NCI-H2081 (cell line): Measurements from ENCODE around the gene ADD3.
"Not testable (repeated sequence)": the region's sequence is repeated elsewhere in the genome, so short reads cannot be mapped to it uniquely, and the experiment has no call there.

Experiments used
- DNase-seq, 2 experiments: peaks; one replicate each; lab custom pipeline; 2025; lab: John Stamatoyannopoulos, UW

The ADD3 gene

GRCh38 chr10:109977382-109977806 is 30.4 kb upstream of the ADD3 start:
- DNase-seq = no peak

- no peak for DNase-seq
Measured at GRCh38 chr10:109978481-109978880, 29.3 kb upstream of the ADD3 start.

- DNase-seq = no peak
Measured at GRCh38 chr10:109979215-109979614, 28.6 kb upstream of the ADD3 start.

GRCh38 chr10:109981650-109982049 is 26.1 kb upstream of the ADD3 start:
- DNase-seq = no peak

DNA sequence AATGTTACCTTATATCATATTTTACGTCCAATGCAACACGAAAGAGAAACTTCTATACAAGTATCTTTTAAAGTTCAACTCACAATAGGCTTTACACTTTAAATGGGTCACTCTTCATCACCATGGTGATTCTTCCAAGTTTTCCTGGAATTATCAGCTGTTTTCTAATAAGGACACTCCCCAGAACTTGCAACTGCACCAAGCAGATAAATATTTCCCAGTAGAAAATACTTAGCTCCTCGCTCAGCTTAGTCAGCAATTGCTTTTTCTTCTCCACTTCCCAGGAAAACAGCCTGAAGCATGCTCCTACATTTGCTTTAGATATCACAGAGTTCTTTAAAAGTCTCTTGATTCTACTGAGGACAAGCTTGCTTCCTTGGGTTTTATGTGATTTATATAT is 25.7 kb upstream of the ADD3 start:
- no peak for DNase-seq

GRCh38 chr10:109982812-109983211 is 25.0 kb upstream of the ADD3 start:
- no peak for DNase-seq

GRCh38 chr10:109984013-109984412 is 23.8 kb upstream of the ADD3 start:
- no peak for DNase-seq

GRCh38 chr10:109985768-109986167 is 22.0 kb upstream of the ADD3 start:
- DNase-seq = not testable (repeated sequence)

DNA sequence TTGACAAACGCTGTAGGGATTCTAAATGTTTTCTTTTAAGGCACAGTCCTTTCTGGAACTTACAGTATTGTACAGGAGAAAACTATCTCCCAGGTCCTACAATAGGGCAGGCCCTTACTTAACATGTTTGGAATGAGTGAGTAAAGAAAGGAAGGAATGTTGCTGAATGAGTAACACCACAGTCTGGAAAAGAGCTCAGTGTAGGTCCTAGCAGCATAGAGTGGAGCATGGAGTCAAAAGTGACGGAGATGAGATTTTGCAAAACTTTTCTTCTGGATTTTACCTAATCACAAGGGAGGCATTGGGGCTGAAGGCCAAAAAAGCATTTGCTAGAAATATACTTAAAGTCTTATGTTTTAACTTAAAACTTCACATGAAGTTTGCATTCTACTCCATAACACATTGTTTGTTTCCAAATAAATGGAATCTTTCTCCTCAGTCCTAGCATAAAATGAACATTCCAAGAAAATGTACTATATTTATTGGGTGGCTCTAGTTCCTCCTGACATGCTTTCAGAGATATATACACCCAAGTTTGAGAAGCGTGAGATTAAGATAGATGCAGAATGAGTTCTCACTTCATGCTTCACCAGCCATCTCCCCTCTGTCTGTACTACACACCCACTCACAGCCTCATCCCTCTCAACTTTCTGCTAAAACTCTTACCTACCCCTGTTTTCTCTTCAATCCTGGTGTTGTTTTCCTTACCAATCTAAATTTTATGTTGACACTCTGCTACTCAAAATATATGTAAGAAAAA is 20.2 kb upstream of the ADD3 start:
- no peak for DNase-seq

GRCh38 chr10:109988212-109988596 is 19.6 kb upstream of the ADD3 start:
- no peak for DNase-seq

- no peak for DNase-seq
Measured at GRCh38 chr10:109991266-109991855, 16.4 kb upstream of the ADD3 start.

DNA sequence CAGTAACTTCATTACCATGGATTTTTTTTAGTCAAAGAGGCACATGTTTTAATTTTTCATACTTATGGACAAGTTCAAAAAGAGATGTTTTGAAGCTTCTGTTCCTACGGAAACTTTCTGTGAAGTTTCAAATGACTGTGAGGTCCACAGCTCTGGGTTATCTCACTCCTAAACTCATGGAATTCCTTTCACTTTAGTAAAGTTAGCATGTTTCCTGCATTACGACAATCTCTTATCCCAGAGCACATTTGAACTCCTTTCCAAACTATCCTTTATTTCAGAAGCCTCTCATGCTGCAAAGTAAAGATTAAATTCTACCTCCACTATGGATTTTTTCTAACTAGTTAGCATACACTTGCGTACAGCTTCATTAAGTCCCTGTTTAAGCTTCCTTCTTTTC is 15.3 kb upstream of the ADD3 start:
- DNase-seq = no peak

- DNase-seq = no peak
Measured at GRCh38 chr10:109993551-109994330, 14.0 kb upstream of the ADD3 start.

GRCh38 chr10:109994711-109995577 is 12.8 kb upstream of the ADD3 start:
- no peak for DNase-seq

DNA sequence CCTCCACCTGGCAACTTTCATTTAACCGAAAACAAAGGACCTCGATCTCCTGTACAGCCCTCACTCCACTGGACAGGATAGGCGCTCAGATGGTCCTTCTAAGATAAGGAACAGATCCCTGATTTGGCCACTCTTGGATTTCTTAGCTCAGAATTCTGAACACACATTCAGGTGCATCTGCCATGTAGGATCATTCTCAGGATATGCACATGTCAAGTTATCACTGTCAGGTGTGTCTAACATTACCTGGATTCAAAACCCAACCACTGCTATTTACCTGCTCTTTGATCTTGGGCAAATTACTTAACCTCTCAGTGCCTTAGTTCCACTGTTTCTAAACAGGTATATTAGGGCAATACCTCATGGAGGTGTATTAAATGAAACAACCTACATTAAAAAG is 12.2 kb upstream of the ADD3 start:
- DNase-seq = no peak

DNA sequence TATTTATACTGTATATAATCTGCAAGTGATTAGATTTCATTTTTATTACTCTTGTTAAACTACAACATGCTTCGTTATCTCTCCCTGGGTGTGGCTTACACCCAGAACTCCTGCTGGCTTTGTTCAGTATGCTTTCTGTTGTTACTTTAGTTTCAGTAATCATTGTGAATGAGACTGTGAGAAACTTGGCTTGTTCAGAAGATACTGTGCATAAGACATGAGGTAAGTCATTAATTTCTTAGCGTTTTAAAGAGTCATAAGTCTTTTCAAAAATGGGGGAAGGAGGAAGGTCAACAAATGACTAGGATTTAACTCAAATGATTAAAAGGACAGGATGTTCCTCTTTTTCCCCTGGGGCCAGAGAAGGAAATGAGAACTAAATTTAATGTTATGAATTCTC is 11.6 kb upstream of the ADD3 start:
- DNase-seq = no peak

GRCh38 chr10:109996766-109997171 is 11.0 kb upstream of the ADD3 start:
- no peak for DNase-seq

- no peak for DNase-seq
Measured at GRCh38 chr10:109997233-109997632, 10.6 kb upstream of the ADD3 start.

DNA sequence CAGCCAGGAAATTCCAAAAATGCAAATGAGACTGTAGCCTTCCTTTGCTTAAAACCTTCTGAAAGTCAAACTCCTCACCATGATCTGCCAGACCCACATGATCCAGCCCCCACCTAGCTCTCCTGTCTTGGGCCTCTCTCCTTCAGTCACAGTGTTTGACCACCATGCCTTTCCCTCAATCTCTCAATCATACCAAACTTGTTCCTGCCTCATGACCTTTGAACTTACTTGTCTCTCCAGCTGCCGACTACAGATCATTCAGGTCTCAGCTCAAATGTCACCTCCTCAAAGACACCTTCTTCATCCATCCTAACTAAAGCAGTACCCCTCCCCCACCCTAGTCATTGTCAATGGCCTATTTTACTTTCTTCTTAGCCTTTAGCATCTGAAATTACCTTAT is 9.3 kb upstream of the ADD3 start:
- DNase-seq = no peak

DNA sequence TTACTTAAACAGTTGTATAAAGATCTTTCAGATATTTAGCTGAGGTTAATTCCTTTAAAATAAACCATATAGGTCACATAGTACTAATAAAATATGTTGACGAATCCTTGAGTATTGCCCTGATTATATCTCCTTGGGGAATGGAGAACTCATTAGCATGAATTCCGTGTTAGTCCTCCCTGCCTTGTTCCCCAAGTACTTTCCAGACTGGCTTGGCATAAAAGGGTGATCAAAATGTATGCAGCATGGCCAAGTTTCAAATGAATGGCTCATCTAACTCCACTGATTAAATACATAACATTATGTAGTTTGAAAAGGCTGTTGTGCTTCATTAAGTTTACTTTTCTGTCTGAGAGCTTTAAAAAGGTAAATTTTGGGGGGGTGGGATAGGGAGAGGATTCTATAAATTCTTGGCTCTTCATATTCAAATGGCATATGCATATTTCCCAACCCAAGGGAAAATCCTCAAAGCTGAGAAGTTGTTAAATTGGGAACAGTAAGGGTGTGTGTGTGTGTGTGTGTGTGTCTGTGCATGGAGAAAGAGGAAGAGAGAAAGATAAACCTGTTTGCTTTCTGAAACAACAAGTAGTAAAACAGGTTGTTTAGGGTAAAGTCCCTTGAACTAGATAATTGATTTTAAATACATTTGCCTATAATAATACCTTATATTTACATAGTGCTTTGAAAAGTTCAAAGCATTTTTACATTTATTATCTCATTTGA is 4.8 kb upstream of the ADD3 start:
- DNase-seq = no peak

- DNase-seq = no peak
Measured at GRCh38 chr10:110003524-110003885, 4.3 kb upstream of the ADD3 start.

GRCh38 chr10:110005719-110006118 is 2.1 kb upstream of the ADD3 start:
- no peak for DNase-seq
